Activated CD4-positive, alpha-beta T cell treated with anti-CD3 and anti-CD28 coated beads, Interleukin-2, amount 10 ng/mL, durations not matched to agents 7 days and 5 days (primary cell): ENCODE data around the gene MMAA. TPM values are rescaled to one million over a fixed set of nuclear protein-coding genes. Genes with fewer than 3 reads are reported as not detected.

ENCODE experiments used
- CTCF ChIA-PET: fragments of 350-600 bp; sonication (Branson Sonifier 250); formaldehyde crosslinking; loops from one replicate; lab custom pipeline; 2021; ENCODE audit warnings: antibody characterized with exemption; lab: Charles Lee
- POLR2A ChIA-PET: fragments of 350-600 bp; sonication (Branson Sonifier 250); formaldehyde crosslinking; loops from one replicate; lab custom pipeline; 2021; ENCODE audit warnings: antibody characterized with exemption; lab: Charles Lee
- DNase-seq: peaks from one replicate; pipeline ENCODE4 v3.0.0-alpha.2; 2020
- H3K27ac Mint-ChIP-seq: one replicate; pipeline ENCODE4 v1.8.0; 2021; ENCODE audit warnings: mild to moderate bottlenecking, moderate library complexity, mixed read lengths
- H3K27me3 Mint-ChIP-seq: one replicate; pipeline ENCODE4 v1.8.0; 2021; ENCODE audit warnings: mixed read lengths
- H3K36me3 Mint-ChIP-seq: one replicate; pipeline ENCODE4 v1.8.0; 2021; ENCODE audit warnings: low read depth, mixed read lengths
- H3K4me1 Mint-ChIP-seq: one replicate; pipeline ENCODE4 v1.8.0; 2021; ENCODE audit warnings: mixed read lengths
- H3K4me3 Mint-ChIP-seq: one replicate; pipeline ENCODE4 v1.8.0; 2021; ENCODE audit warnings: mild to moderate bottlenecking, moderate library complexity, mixed read lengths
- H3K9me3 Mint-ChIP-seq: one replicate; pipeline ENCODE4 v1.8.0; 2021; ENCODE audit warnings: mixed read lengths
- total RNA-seq, 2 experiments: library from RNA; stranded (reverse); gene quantifications; one replicate each; pipeline ENCODE4 v1.2.3, GENCODE V29; 2021

Gene MMAA
- total RNA-seq, 2 experiments from 2014 or later: 8.7 to 10.3 TPM

- ChIA-PET POLR2A (no interaction called here), CTCF (no interaction called here)
- H3K4me3 Mint-ChIP-seq: no peak overlapping the region
- H3K36me3 Mint-ChIP-seq: no peaks in the 10 kb centered on the region
- no peak for DNase-seq
- no peaks in the 10 kb centered on the region for H3K4me1 Mint-ChIP-seq
- peaks cover 15% of the 10 kb centered on the region for H3K9me3 Mint-ChIP-seq
- H3K27ac Mint-ChIP-seq: no peak overlapping the region
- H3K27me3 Mint-ChIP-seq: no peaks in the 10 kb centered on the region
These were observed 75.7 kb downstream of the MMAA start for GRCh38 chr4:145694929-145695328.

GRCh38 chr4:145697332-145697731 is 78.1 kb downstream of the MMAA start:
- no peak overlapping the region for H3K27ac Mint-ChIP-seq
- no peak overlapping the region for H3K4me3 Mint-ChIP-seq
- no peak for DNase-seq
- ChIA-PET CTCF (no interaction called here), POLR2A (no interaction called here)
- H3K27me3 Mint-ChIP-seq: no peaks in the 10 kb centered on the region
- no peaks in the 10 kb centered on the region for H3K4me1 Mint-ChIP-seq
- peaks cover 9% of the 10 kb centered on the region for H3K9me3 Mint-ChIP-seq
- no peaks in the 10 kb centered on the region for H3K36me3 Mint-ChIP-seq

- Mint-ChIP-seq H3K4me1 (no peaks in the 10 kb centered on the region), H3K36me3 (no peaks in the 10 kb centered on the region), H3K9me3 (peaks cover 9% of the 10 kb centered on the region), H3K27ac (no peak overlapping the region), H3K4me3 (no peak overlapping the region), H3K27me3 (no peaks in the 10 kb centered on the region)
- POLR2A ChIA-PET: no interaction called here
- DNase-seq: no peak
- CTCF ChIA-PET: interaction anchor here (0.5 kb wide), 1 partner anchor 377 kb away, joined by 5 read pairs; no protein-coding TSS in a partner anchor
These were observed 79.3 kb downstream of the MMAA start for GRCh38 chr4:145698507-145698906.

GRCh38 chr4:145703850-145704497 is 84.8 kb downstream of the MMAA start:
- H3K9me3 Mint-ChIP-seq: no peaks in the 10 kb centered on the region
- DNase-seq: no peak
- no peaks in the 10 kb centered on the region for H3K36me3 Mint-ChIP-seq
- ChIA-PET POLR2A (no interaction called here), CTCF (interaction anchor here (0.6 kb wide), 1 partner anchor 11 kb away, joined by 3 read pairs; no protein-coding TSS in a partner anchor)
- no peak overlapping the region for H3K4me3 Mint-ChIP-seq
- H3K27ac Mint-ChIP-seq: no peak overlapping the region
- no peaks in the 10 kb centered on the region for H3K27me3 Mint-ChIP-seq
- no peaks in the 10 kb centered on the region for H3K4me1 Mint-ChIP-seq

- no peaks in the 10 kb centered on the region for H3K27me3 Mint-ChIP-seq
- ChIA-PET POLR2A (no interaction called here), CTCF (no interaction called here)
- no peak overlapping the region for H3K4me3 Mint-ChIP-seq
- H3K4me1 Mint-ChIP-seq: no peaks in the 10 kb centered on the region
- peaks cover 11% of the 10 kb centered on the region for H3K9me3 Mint-ChIP-seq
- H3K27ac Mint-ChIP-seq: no peak overlapping the region
- DNase-seq: no peak
- H3K36me3 Mint-ChIP-seq: peaks cover 4% of the 10 kb centered on the region
These were observed 90.2 kb downstream of the MMAA start for GRCh38 chr4:145709336-145709735.

Other genes starting within 250 kb of the MMAA start
- 10 to 100 TPM; 12.0 to 12.7 TPM for gene SMAD1, start 137.5 kb upstream of the MMAA start, total RNA-seq
- not detected for gene C4orf51, start 60.8 kb downstream of the MMAA start, total RNA-seq